NB4 (cell line): ENCODE measurements around the gene PRR7.

ENCODE experiments used
- CTCF ChIP-seq: IDR thresholded peaks from one replicate; pipeline ENCODE4 v1.5.1; 2012; ENCODE audit warnings: low read depth, low read length
- MAX ChIP-seq: IDR thresholded peaks from 2 replicates; pipeline ENCODE4 v1.6.1; 2011; ENCODE audit warnings: low read depth, low read length
- MYC ChIP-seq: IDR thresholded peaks from 2 replicates; pipeline ENCODE4 v1.6.1; 2011; ENCODE audit warnings: low read depth, low read length
- POLR2A ChIP-seq: IDR thresholded peaks from 2 replicates; pipeline ENCODE4 v1.6.1; 2011; ENCODE audit warnings: mild to moderate bottlenecking; ENCODE audit not compliant: insufficient read length; ENCODE audit errors: extremely low read depth

- TF ChIP-seq MYC (no peak), CTCF (no peak), POLR2A (no peak), MAX (no peak)
Observed at GRCh38 chr5:177474002-177474476, 27.4 kb downstream of the PRR7 start.
